Tibial nerve (tissue), 3 donors: Measurements from ENCODE around the gene SLC25A22.

ENCODE experiments used
- POLR2A ChIP-seq, 2 donors: fragments of 450-650 bp; IDR thresholded peaks; one replicate each; pipeline ENCODE4 v1.6.1; 2017; ENCODE audit warnings: antibody characterized with exemption in 2 of 2, mild to moderate bottlenecking in 2 of 2, moderate library complexity in 2 of 2
- TF ChIP-seq, protein P1 (sequence below), 5 experiments: fragments of 200-600 bp in 3 of 5; fragments of 450-650 bp in 2 of 5; sonication (generic) in 3 of 5; IDR thresholded peaks; one replicate each; pipeline ENCODE4 v1.5.1; 2016 to 2019; ENCODE audit warnings: antibody characterized with exemption in 5 of 5, mild to moderate bottlenecking in 3 of 5, moderate library complexity in 2 of 5

DNA sequence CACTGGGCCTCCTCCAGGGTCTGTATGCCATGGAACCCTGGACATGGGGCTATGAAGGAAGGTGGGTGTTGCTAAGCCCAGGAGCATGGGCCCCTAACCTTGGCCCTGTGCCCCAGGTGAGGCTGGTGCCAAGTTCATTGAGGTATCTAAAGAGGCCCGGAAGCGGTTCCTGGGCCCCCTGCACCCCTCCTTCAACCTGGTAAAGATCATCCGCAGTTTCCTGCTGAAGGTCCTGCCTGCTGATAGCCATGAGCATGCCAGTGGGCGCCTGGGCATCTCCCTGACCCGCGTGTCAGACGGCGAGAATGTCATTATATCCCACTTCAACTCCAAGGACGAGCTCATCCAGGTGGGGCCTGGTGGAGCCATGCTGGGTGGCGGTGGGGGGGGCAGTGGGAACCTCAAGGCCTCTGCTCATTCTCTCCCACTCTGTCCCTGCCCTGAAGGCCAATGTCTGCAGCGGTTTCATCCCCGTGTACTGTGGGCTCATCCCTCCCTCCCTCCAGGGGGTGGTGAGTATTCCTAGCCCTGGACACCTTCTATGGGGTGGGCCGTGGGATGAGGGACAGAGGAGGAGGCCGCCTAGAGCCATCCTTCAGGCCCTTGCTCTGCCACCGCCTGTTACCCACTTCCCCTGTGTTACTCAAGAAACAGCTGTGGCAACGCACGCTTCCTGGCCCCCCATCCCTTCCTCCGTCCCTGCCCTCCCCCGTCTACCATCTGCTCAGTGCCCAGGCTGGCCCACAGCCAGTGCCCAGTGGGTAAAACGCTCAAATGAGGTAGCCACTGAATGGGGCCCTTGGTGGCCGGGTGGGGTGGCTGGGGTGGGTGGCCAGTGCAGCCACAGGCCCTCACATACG lies 23.7 kb upstream of the SLC25A22 start:
- TF ChIP-seq, protein P1, sequence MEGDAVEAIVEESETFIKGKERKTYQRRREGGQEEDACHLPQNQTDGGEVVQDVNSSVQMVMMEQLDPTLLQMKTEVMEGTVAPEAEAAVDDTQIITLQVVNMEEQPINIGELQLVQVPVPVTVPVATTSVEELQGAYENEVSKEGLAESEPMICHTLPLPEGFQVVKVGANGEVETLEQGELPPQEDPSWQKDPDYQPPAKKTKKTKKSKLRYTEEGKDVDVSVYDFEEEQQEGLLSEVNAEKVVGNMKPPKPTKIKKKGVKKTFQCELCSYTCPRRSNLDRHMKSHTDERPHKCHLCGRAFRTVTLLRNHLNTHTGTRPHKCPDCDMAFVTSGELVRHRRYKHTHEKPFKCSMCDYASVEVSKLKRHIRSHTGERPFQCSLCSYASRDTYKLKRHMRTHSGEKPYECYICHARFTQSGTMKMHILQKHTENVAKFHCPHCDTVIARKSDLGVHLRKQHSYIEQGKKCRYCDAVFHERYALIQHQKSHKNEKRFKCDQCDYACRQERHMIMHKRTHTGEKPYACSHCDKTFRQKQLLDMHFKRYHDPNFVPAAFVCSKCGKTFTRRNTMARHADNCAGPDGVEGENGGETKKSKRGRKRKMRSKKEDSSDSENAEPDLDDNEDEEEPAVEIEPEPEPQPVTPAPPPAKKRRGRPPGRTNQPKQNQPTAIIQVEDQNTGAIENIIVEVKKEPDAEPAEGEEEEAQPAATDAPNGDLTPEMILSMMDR (IDR thresholded peaks at IDR 0.05): no peak
- TF ChIP-seq POLR2A (IDR thresholded peaks at IDR 0.05): no peak
